K562 (cell line): ENCODE data around the gene DISC1. TPM values are rescaled to one million over a fixed set of nuclear protein-coding genes. Genes with fewer than 3 reads are reported as not detected.

Experiments used
- ATAC-seq: fragments of 200-7000 bp; cut with Tn5 transposase; 3 replicates; pipeline ENCODE4 v1.9.1; 2020; ENCODE audit warnings: moderate library complexity
- BruUV-seq: library from RNA; stranded (reverse); fragments of 400-500 nt; replicated peaks from 2 replicates; lab custom pipeline; 2021; lab: Mats Ljungman, UMichigan
- CTCF ChIA-PET: fragments of 300-600 bp; formaldehyde crosslinking; extraction: SDS; loops from one replicate; lab custom pipeline; 2021; ENCODE audit warnings: low intra/inter-chr PET ratio; lab: Yijun Ruan, JAX
- POLR2A ChIA-PET: fragments of 300-600, 350-650 bp; sonication (Branson Sonifier 250); formaldehyde crosslinking; extraction: SDS; loops from one replicate; lab custom pipeline; 2021; ENCODE audit warnings: antibody characterized with exemption, inconsistent platforms; lab: Yijun Ruan, JAX
- DNase-seq, 4 experiments: peaks; one replicate each; pipeline versions ENCODE4 v3.0.0 to v3.0.0-alpha.2; 2011 to 2018; ENCODE audit warnings: low spot score in 3 of 4, mixed read lengths in 3 of 4; ENCODE audit errors: extremely low read depth in 1 of 4
- FAIRE-seq: peaks from 2 replicates; lab custom pipeline; 2011; peaks lifted over from hg19 to GRCh38; lab: Jason Lieb, UNC
- H2AFZ ChIP-seq: 2 replicates; pipeline ENCODE4 v1.6.0; 2011; ENCODE audit warnings: low read depth, low read length, control low read depth, inconsistent platforms
- H3K27ac ChIP-seq: fragments of 200-600 bp; 3 replicates; pipeline ENCODE4 v1.8.0; 2011; ENCODE audit warnings: low read depth, mild to moderate bottlenecking, control low read depth, inconsistent platforms, low read length, moderate library complexity, mixed read lengths; ENCODE audit errors: extremely low read depth
- H3K27me3 ChIP-seq, 2 experiments: fragments of 300-600 bp in 1 of 2; 2 replicates in 1 of 2; 3 replicates in 1 of 2; pipeline versions ENCODE4 v1.6.0 to v1.8.0; 2011; ENCODE audit warnings: inconsistent platforms in 2 of 2, low read length in 2 of 2, mild to moderate bottlenecking in 1 of 2, mixed read lengths in 1 of 2, moderate library complexity in 1 of 2; ENCODE audit not compliant: control insufficient read depth in 2 of 2, insufficient read depth in 2 of 2
- H3K36me3 ChIP-seq: fragments of 300-600 bp; 3 replicates; pipeline ENCODE4 v1.8.0; 2011; ENCODE audit warnings: mild to moderate bottlenecking, low read length, inconsistent platforms; ENCODE audit not compliant: control insufficient read depth, insufficient read depth
- H3K4me1 ChIP-seq, 2 experiments: fragments of 200-600 bp in 1 of 2; replicated peaks in 1 of 2; 2 replicates in 1 of 2; 3 replicates in 1 of 2; pipeline versions ENCODE4 v1.5.1 to v1.8.0; 2011; ENCODE audit warnings: inconsistent platforms in 2 of 2, low read length in 2 of 2, mild to moderate bottlenecking in 1 of 2, mixed read lengths in 1 of 2, moderate library complexity in 1 of 2; ENCODE audit not compliant: control insufficient read depth in 2 of 2, insufficient read depth in 2 of 2
- H3K4me2 ChIP-seq: 2 replicates; pipeline ENCODE4 v1.6.1; 2011; ENCODE audit warnings: low read length, control low read depth, inconsistent platforms, mixed read lengths; ENCODE audit not compliant: insufficient read depth
- H3K4me3 ChIP-seq: fragments of 200-600 bp; sonication (generic), shearing (Covaris generic); 2 replicates; pipeline ENCODE4 v1.5.1; 2016; ENCODE audit warnings: control low read depth, inconsistent platforms
- H3K79me2 ChIP-seq: fragments of 200-600 bp; 3 replicates; pipeline ENCODE4 v1.8.0; 2011; ENCODE audit warnings: low read length, inconsistent platforms; ENCODE audit not compliant: control insufficient read depth, insufficient read depth
- H3K9ac ChIP-seq, 2 experiments: 2 replicates each; pipeline versions ENCODE4 v1.6.0 to v1.6.1; 2011; ENCODE audit warnings: low read depth in 2 of 2, low read length in 2 of 2, control low read depth in 1 of 2, inconsistent platforms in 1 of 2, mild to moderate bottlenecking in 1 of 2, mixed read lengths in 1 of 2; ENCODE audit not compliant: insufficient read depth in 1 of 2
- H3K9me1 ChIP-seq: one replicate; pipeline ENCODE4 v1.6.0; 2011; ENCODE audit warnings: inconsistent platforms, mild to moderate bottlenecking, low read length, moderate library complexity; ENCODE audit not compliant: control insufficient read depth, insufficient read depth
- H3K9me3 ChIP-seq: replicated peaks from 2 replicates; pipeline ENCODE4 v1.5.1; 2011; ENCODE audit warnings: low read depth, low read length, inconsistent platforms; ENCODE audit not compliant: control insufficient read depth, insufficient read depth
- H4K20me1 ChIP-seq: replicated peaks from 2 replicates; pipeline ENCODE4 v1.6.1; 2011; ENCODE audit warnings: low read length, inconsistent platforms, mixed read lengths; ENCODE audit not compliant: control insufficient read depth, insufficient read depth
- ATF1 ChIP-seq, 2 experiments: fragments of 450-650 bp in 1 of 2; IDR thresholded peaks; 2 replicates each; pipeline ENCODE4 v1.6.1; 2016; ENCODE audit warnings: missing compliant biosample characterization in 1 of 2, missing genetic modification characterization in 1 of 2
- ESRRB ChIP-seq: fragments of 250-450 bp; sonication (Bioruptor Pico); IDR thresholded peaks from 2 replicates; pipeline ENCODE4 v1.5.0; 2020; ENCODE audit warnings: mild to moderate bottlenecking, moderate library complexity, borderline replicate concordance
- FOXO4 ChIP-seq: fragments of 450-650 bp; formaldehyde crosslinking; IDR thresholded peaks from 2 replicates; pipeline ENCODE4 v1.4.0; 2020; ENCODE audit warnings: mild to moderate bottlenecking, moderate library complexity
- HMGN3 ChIP-seq: IDR thresholded peaks from 2 replicates; pipeline ENCODE4 v1.6.1; 2011; ENCODE audit warnings: borderline replicate concordance, low read depth, mild to moderate bottlenecking, mixed read lengths, low read length; ENCODE audit not compliant: insufficient read length; ENCODE audit errors: extremely low read depth
- ILK ChIP-seq: fragments of 450-650 bp; IDR thresholded peaks from 2 replicates; pipeline ENCODE4 v1.6.1; 2016; ENCODE audit warnings: missing genetic modification characterization, low read depth, mild to moderate bottlenecking, missing compliant biosample characterization, moderate library complexity, borderline replicate concordance
- MCM3 ChIP-seq: fragments of 450-650 bp; IDR thresholded peaks from 2 replicates; pipeline ENCODE4 v1.6.1; 2016
- NFYB ChIP-seq: IDR thresholded peaks from 2 replicates; pipeline ENCODE4 v1.6.1; 2011; ENCODE audit warnings: mild to moderate bottlenecking, moderate library complexity; ENCODE audit not compliant: insufficient read length; ENCODE audit errors: extremely low read depth
- NR2C2 ChIP-seq, 2 experiments: fragments of 200-800 bp in 1 of 2; sonication (Bioruptor generic) in 1 of 2; sonication (generic) in 1 of 2; formaldehyde crosslinking in 1 of 2; IDR thresholded peaks; 2 replicates each; pipeline versions ENCODE4 v1.6.1 to v1.8.0; 2016 to 2022; ENCODE audit warnings: mild to moderate bottlenecking in 1 of 2, missing compliant biosample characterization in 1 of 2, missing genetic modification characterization in 1 of 2, missing genetic modification reagents in 1 of 2
- PHB ChIP-seq: fragments of 250-450 bp; sonication (Bioruptor Pico); IDR thresholded peaks from 2 replicates; pipeline ENCODE4 v1.5.0; 2021
- RBBP5 ChIP-seq: fragments of 200-600 bp; sonication (generic); IDR thresholded peaks from 2 replicates; pipeline ENCODE4 v1.6.1; 2012; ENCODE audit warnings: borderline replicate concordance, mild to moderate bottlenecking, low read length, control low read depth, inconsistent platforms; ENCODE audit not compliant: insufficient read depth, poor library complexity, severe bottlenecking
- SMARCB1 ChIP-seq: IDR thresholded peaks from 2 replicates; pipeline ENCODE4 v1.6.1; 2011; ENCODE audit warnings: improper control_type of control experiment, low read depth; ENCODE audit not compliant: insufficient read length
- TEAD1 ChIP-seq, 2 experiments: fragments of 450-650 bp in 1 of 2; sonication (generic) in 1 of 2; formaldehyde crosslinking; IDR thresholded peaks; 2 replicates each; pipeline versions ENCODE4 v1.4.0 to v1.8.0; 2020 to 2022; ENCODE audit warnings: mild to moderate bottlenecking in 2 of 2, missing genetic modification reagents in 1 of 2
- WHSC1 ChIP-seq: IDR thresholded peaks from one replicate; pipeline ENCODE4 v1.6.1; 2012; ENCODE audit warnings: low read length, control low read depth, inconsistent platforms
- ZBTB9 ChIP-seq: fragments of 450-650 bp; formaldehyde crosslinking; IDR thresholded peaks from 2 replicates; pipeline ENCODE4 v1.4.0; 2020; ENCODE audit warnings: mild to moderate bottlenecking, moderate library complexity
- ZFP91 ChIP-seq: sonication (generic); formaldehyde crosslinking; IDR thresholded peaks from 2 replicates; pipeline ENCODE4 v1.8.0; 2022; ENCODE audit warnings: mild to moderate bottlenecking, missing genetic modification reagents
- ZNF436 ChIP-seq: fragments of 250-450, 450-650 bp; sonication (Bioruptor Pico); formaldehyde crosslinking; IDR thresholded peaks from 2 replicates; pipeline ENCODE4 v1.7.0; 2020; ENCODE audit warnings: mild to moderate bottlenecking
- ZNF561 ChIP-seq: fragments of 450-650 bp; formaldehyde crosslinking; conservative IDR thresholded peaks from 2 replicates; pipeline ENCODE4 v1.4.0; 2020; ENCODE audit warnings: mild to moderate bottlenecking, moderate library complexity
- ZNF57 ChIP-seq: fragments of 450-650 bp; formaldehyde crosslinking; IDR thresholded peaks from 2 replicates; pipeline ENCODE4 v1.4.0; 2020; ENCODE audit warnings: mild to moderate bottlenecking, moderate library complexity
- WGBS: fragments of 100-300 bp; shearing (Covaris generic); methylation state at CpG from one replicate; pipeline ENCODE4 v1.1.6; 2016; ENCODE audit warnings: low coverage, mixed read lengths; ENCODE audit not compliant: insufficient coverage; ENCODE audit errors: missing lambda C conversion rate; 5-methylcytosine and 5-hydroxymethylcytosine counted together
- in situ Hi-C: fragments of 300-500 bp; cut with MboI; formaldehyde crosslinking; loops from 4 replicates; pipeline ENCODE4 v1.15.0; 2018; ENCODE audit warnings: inconsistent platforms, mixed read lengths
- intact Hi-C: fragments of 100-400 bp; cut with micrococcal nuclease; formaldehyde crosslinking; loops from 2 replicates; pipeline ENCODE4 v1.14.2; 2022
- polyA plus RNA-seq, 8 experiments: library from polyadenylated mRNA; depleted of rRNA in 4 of 8; stranded (reverse) in 5 of 8; unstranded in 3 of 8; fragments of >200 nt; fragmentation: Nextera tagmentation in 2 of 8; fragmentation: Illumina TruSeq in 1 of 8; extraction: Ambion mirVana in 2 of 8; extraction: Trizol in 1 of 8; gene quantifications; 2 replicates each; pipeline versions ENCODE4 v1.2.1 to v1.2.3, GENCODE V29; 2011 to 2014; ENCODE audit warnings: inconsistent platforms in 1 of 8, missing spikeins in 1 of 8
- total RNA-seq, 7 experiments: library from RNA; depleted of rRNA in 6 of 7; stranded (reverse); fragments of >200 nt in 6 of 7; fragmentation: Illumina TruSeq in 2 of 7; extraction: Trizol in 2 of 7; gene quantifications; 2 replicates each; pipeline versions ENCODE4 v1.2.1 to v1.2.3, GENCODE V29; 2011 to 2021; ENCODE audit warnings: low replicate concordance in 1 of 7

DISC1 gene
- total and polyA plus RNA-seq, 9 of the 15 experiments (the other 6 are each of a cell fraction or from before 2014, with no cell fraction given): 0.01 to 0.11 (median 0.08) TPM; not detected in 1

- DNase-seq: no peak
- no peaks in the 10 kb centered on the region for H3K4me1 ChIP-seq
- H3K36me3 ChIP-seq: no peaks in the 10 kb centered on the region
- H3K27me3 ChIP-seq: no peaks in the 10 kb centered on the region; a peak in 1 of 5 replicates
- no peak overlapping the region for H3K27ac ChIP-seq
- H2AFZ ChIP-seq: no peak overlapping the region
- no peaks in the 10 kb centered on the region for H4K20me1 ChIP-seq
- no TSS peak for BruUV-seq
- no peak overlapping the region for H3K4me2 ChIP-seq
- intact Hi-C loops: no loop called here
- ATAC-seq: no peak
- WGBS: 5% methylated on average over 2 of the region's 2 CpGs
- no peaks in the 10 kb centered on the region for H3K9me1 ChIP-seq
- no peaks in the 10 kb centered on the region for H3K79me2 ChIP-seq
- in situ Hi-C loops: no loop called here
- H3K4me3 ChIP-seq: no peak overlapping the region
- TF ChIP-seq SMARCB1 (no peak), ZNF57 (CRISPR knock-in tag) (no peak), RBBP5 (no peak), WHSC1 (no peak), ESRRB (CRISPR knock-in tag) (no peak), MCM3 (no peak), NR2C2 (CRISPR knock-in tag; IDR thresholded peaks at IDR 0.05) (no peak), NR2C2 (tag; IDR thresholded peaks at IDR 0.05) (no peak), FOXO4 (CRISPR knock-in tag) (no peak), TEAD1 (CRISPR knock-in tag; IDR thresholded peaks at IDR 0.05) (no peak), PHB (CRISPR knock-in tag) (no peak), NFYB (no peak), ZBTB9 (CRISPR knock-in tag) (no peak), ATF1 (CRISPR knock-in tag; IDR thresholded peaks at IDR 0.05) (no peak), ATF1 (tag; IDR thresholded peaks at IDR 0.05) (no peak), ZFP91 (no peak), ZNF561 (CRISPR knock-in tag) (no peak), ILK (no peak), ZNF436 (CRISPR knock-in tag) (no peak), HMGN3 (no peak)
- POLR2A ChIA-PET: no interaction called here
- H3K9ac ChIP-seq: no peak overlapping the region
- H3K9me3 ChIP-seq: no peaks in the 10 kb centered on the region; the same call in 1 of the 2 replicates
- CTCF ChIA-PET: no interaction called here
- FAIRE-seq: no peak
Observed at GRCh38 chr1:231926933-231927332, 300.3 kb downstream of the DISC1 start.
